Glutamatergic neuron (in vitro differentiated cells): ENCODE measurements around the gene GCNT1. TPM values are rescaled to one million over a fixed set of nuclear protein-coding genes. Genes with fewer than 3 reads are reported as not detected.
"Not testable (repeated sequence)": the region's sequence is repeated elsewhere in the genome, so short reads cannot be mapped to it uniquely, and the experiment has no call there.

Source experiments
- DNase-seq: peaks from one replicate; pipeline ENCODE4 v3.0.0; 2022
- H3K27ac Mint-ChIP-seq: one replicate; pipeline ENCODE4 v1.8.0; 2020; ENCODE audit warnings: mild to moderate bottlenecking, mixed read lengths, inconsistent platforms; ENCODE audit not compliant: unreplicated experiment
- H3K27me3 Mint-ChIP-seq: one replicate; pipeline ENCODE4 v1.8.0; 2020; ENCODE audit warnings: mild to moderate bottlenecking, moderate library complexity, mixed read lengths, inconsistent platforms; ENCODE audit not compliant: unreplicated experiment
- H3K36me3 Mint-ChIP-seq: one replicate; pipeline ENCODE4 v1.8.0; 2020; ENCODE audit warnings: mild to moderate bottlenecking, mixed read lengths, inconsistent platforms; ENCODE audit not compliant: unreplicated experiment
- H3K4me1 Mint-ChIP-seq: one replicate; pipeline ENCODE4 v1.8.0; 2020; ENCODE audit warnings: mild to moderate bottlenecking, low read depth, mixed read lengths, inconsistent platforms; ENCODE audit not compliant: unreplicated experiment
- H3K4me3 Mint-ChIP-seq: one replicate; pipeline ENCODE4 v1.8.0; 2020; ENCODE audit warnings: mild to moderate bottlenecking, mixed read lengths, inconsistent platforms; ENCODE audit not compliant: unreplicated experiment
- H3K9me3 Mint-ChIP-seq: one replicate; pipeline ENCODE4 v1.8.0; 2020; ENCODE audit warnings: mild to moderate bottlenecking, moderate library complexity, mixed read lengths, inconsistent platforms; ENCODE audit not compliant: unreplicated experiment
- CTCF ChIP-seq: fragments of 200-600 bp; sonication (generic); IDR thresholded peaks from one replicate; pipeline ENCODE4 v1.5.0; 2021; ENCODE audit not compliant: partially characterized antibody, unreplicated experiment
- total RNA-seq: library from RNA; stranded (reverse); fragmentation: NEBNext Ultra II Directional; extraction: Animal tissue kit (Norgen Biotek cat#: 25700); gene quantifications from one replicate; pipeline ENCODE4 v1.2.1, GENCODE V29; 2021; ENCODE audit not compliant: unreplicated experiment

Gene GCNT1
- total RNA-seq, 1 donor from 2014 or later, result 1.2 TPM

GRCh38 chr9:76475686-76476085, 16.7 kb downstream of the GCNT1 start:
- Mint-ChIP-seq H3K36me3 (peaks cover 6% of the 10 kb centered on the region), H3K4me3 (no peak overlapping the region)

GRCh38 chr9:76477818-76478217, 18.8 kb downstream of the GCNT1 start:
- H3K27ac Mint-ChIP-seq, DNase-seq, H3K36me3 Mint-ChIP-seq, H3K4me3 Mint-ChIP-seq, H3K4me1 Mint-ChIP-seq, H3K9me3 Mint-ChIP-seq, H3K27me3 Mint-ChIP-seq: not testable (repeated sequence)

More at GRCh38 chr9:76475686-76476085, 16.7 kb downstream of the GCNT1 start:
- no peak for DNase-seq
- Mint-ChIP-seq H3K27ac (no peak overlapping the region), H3K9me3 (peaks cover 2% of the 10 kb centered on the region), H3K4me1 (peaks cover 6% of the 10 kb centered on the region), H3K27me3 (no peaks in the 10 kb centered on the region)
- TF ChIP-seq CTCF, result no peak

- TF ChIP-seq CTCF, result no peak
- Mint-ChIP-seq H3K27ac (no peak overlapping the region), H3K9me3 (peaks cover 2% of the 10 kb centered on the region), H3K4me3 (no peak overlapping the region), H3K4me1 (peaks cover under 1% of the 10 kb centered on the region), H3K36me3 (peaks cover 6% of the 10 kb centered on the region), H3K27me3 (no peaks in the 10 kb centered on the region)
- no peak for DNase-seq
Observed at GRCh38 chr9:76478226-76478625, 19.2 kb downstream of the GCNT1 start.

- not testable (repeated sequence) for H3K27ac Mint-ChIP-seq, H3K36me3 Mint-ChIP-seq, H3K27me3 Mint-ChIP-seq, H3K9me3 Mint-ChIP-seq, H3K4me1 Mint-ChIP-seq, DNase-seq, H3K4me3 Mint-ChIP-seq
Observed at GRCh38 chr9:76479337-76479736, 20.4 kb downstream of the GCNT1 start.

GRCh38 chr9:76486151-76486550, 27.2 kb downstream of the GCNT1 start:
- no peaks in the 10 kb centered on the region for H3K36me3 Mint-ChIP-seq
- H3K4me3 Mint-ChIP-seq, result no peak overlapping the region
- no peak for TF ChIP-seq CTCF
- no peak for DNase-seq
- H3K27ac Mint-ChIP-seq, result no peak overlapping the region
- H3K9me3 Mint-ChIP-seq, result no peaks in the 10 kb centered on the region
- H3K27me3 Mint-ChIP-seq, result no peaks in the 10 kb centered on the region
- no peaks in the 10 kb centered on the region for H3K4me1 Mint-ChIP-seq

GRCh38 chr9:76490249-76490990, 31.4 kb downstream of the GCNT1 start:
- H3K27ac Mint-ChIP-seq, result no peak overlapping the region
- H3K4me3 Mint-ChIP-seq, result no peak overlapping the region

GRCh38 chr9:76491056-76491455, 32.1 kb downstream of the GCNT1 start:
- not testable (repeated sequence) for H3K9me3 Mint-ChIP-seq, DNase-seq, H3K4me1 Mint-ChIP-seq, H3K4me3 Mint-ChIP-seq, H3K36me3 Mint-ChIP-seq, H3K27me3 Mint-ChIP-seq, H3K27ac Mint-ChIP-seq

More at GRCh38 chr9:76490249-76490990, 31.4 kb downstream of the GCNT1 start:
- H3K27me3 Mint-ChIP-seq, result peaks cover 1% of the 10 kb centered on the region
- no peak for TF ChIP-seq CTCF
- peaks cover 3% of the 10 kb centered on the region for H3K4me1 Mint-ChIP-seq
- DNase-seq, result no peak
- peaks cover 3% of the 10 kb centered on the region for H3K36me3 Mint-ChIP-seq
- H3K9me3 Mint-ChIP-seq, result no peaks in the 10 kb centered on the region

- not testable (repeated sequence) for DNase-seq, H3K36me3 Mint-ChIP-seq, H3K27me3 Mint-ChIP-seq, H3K27ac Mint-ChIP-seq, H3K4me3 Mint-ChIP-seq, H3K9me3 Mint-ChIP-seq
- peaks cover 19% of the 10 kb centered on the region for H3K4me1 Mint-ChIP-seq
Observed at GRCh38 chr9:76493496-76493895, 34.5 kb downstream of the GCNT1 start.
